Calu3 (cell line): ENCODE data around the gene PDE9A. TPM values are rescaled to one million over a fixed set of nuclear protein-coding genes. Genes with fewer than 3 reads are reported as not detected.

Experiments
- BruUV-seq: library from RNA; stranded (reverse); fragments of 400-500 nt; replicated peaks from 2 replicates; lab custom pipeline; 2021; lab: Mats Ljungman, UMichigan
- CTCF ChIA-PET: fragments of 300-600 bp; sonication (Branson Sonifier 250); formaldehyde crosslinking; loops from one replicate; lab custom pipeline; 2022; ENCODE audit warnings: antibody characterized with exemption; lab: Charles Lee
- DNase-seq: peaks from one replicate; pipeline ENCODE4 v3.0.0; 2022
- H3K27ac Mint-ChIP-seq: one replicate; pipeline ENCODE4 v1.8.0; 2022; ENCODE audit warnings: mixed read lengths; ENCODE audit not compliant: unreplicated experiment
- H3K27me3 Mint-ChIP-seq: one replicate; pipeline ENCODE4 v1.8.0; 2022; ENCODE audit warnings: mixed read lengths; ENCODE audit not compliant: unreplicated experiment
- H3K36me3 Mint-ChIP-seq: one replicate; pipeline ENCODE4 v1.8.0; 2022; ENCODE audit warnings: mild to moderate bottlenecking, moderate library complexity, mixed read lengths; ENCODE audit not compliant: insufficient read depth, unreplicated experiment
- H3K4me1 Mint-ChIP-seq: one replicate; pipeline ENCODE4 v1.8.0; 2022; ENCODE audit warnings: mild to moderate bottlenecking, low read depth, mixed read lengths; ENCODE audit not compliant: unreplicated experiment
- H3K4me3 Mint-ChIP-seq: one replicate; pipeline ENCODE4 v1.8.0; 2022; ENCODE audit warnings: mild to moderate bottlenecking, low read depth, moderate library complexity, mixed read lengths; ENCODE audit not compliant: unreplicated experiment
- H3K9me3 Mint-ChIP-seq: one replicate; pipeline ENCODE4 v1.8.0; 2022; ENCODE audit warnings: low read depth, mixed read lengths; ENCODE audit not compliant: unreplicated experiment
- CTCF ChIP-seq: fragments of 200-600 bp; IDR thresholded peaks from one replicate; pipeline ENCODE4 v1.8.0; 2022; ENCODE audit warnings: antibody characterized with exemption; ENCODE audit not compliant: unreplicated experiment
- intact Hi-C: fragments of 100-400 bp; cut with micrococcal nuclease; formaldehyde crosslinking; loops from one replicate; pipeline ENCODE4 v1.10.0; 2022; ENCODE audit not compliant: unreplicated experiment
- total RNA-seq: library from RNA; stranded (reverse); gene quantifications from 2 replicates; pipeline ENCODE4 v1.2.3, GENCODE V29; 2022

The PDE9A gene
- total RNA-seq, 1 experiment from 2014 or later: 10.9 TPM

- intact Hi-C loops: no loop called here
- Mint-ChIP-seq H3K36me3 (peaks cover 12% of the 10 kb centered on the region), H3K27me3 (no peaks in the 10 kb centered on the region), H3K9me3 (no peaks in the 10 kb centered on the region), H3K4me3 (no peak overlapping the region), H3K27ac (no peak overlapping the region), H3K4me1 (no peaks in the 10 kb centered on the region)
- no TSS peak for BruUV-seq
- CTCF ChIA-PET: no interaction called here
- no peak for DNase-seq
- TF ChIP-seq CTCF: no peak
Observed at GRCh38 chr21:42769820-42770716, 116.6 kb downstream of the PDE9A start.

- BruUV-seq: no TSS peak
- Mint-ChIP-seq H3K9me3 (no peaks in the 10 kb centered on the region), H3K36me3 (peaks cover 12% of the 10 kb centered on the region), H3K27me3 (no peaks in the 10 kb centered on the region), H3K27ac (no peak overlapping the region), H3K4me1 (no peaks in the 10 kb centered on the region), H3K4me3 (no peak overlapping the region)
- no peak for TF ChIP-seq CTCF
- intact Hi-C loops: no loop called here
- CTCF ChIA-PET: no interaction called here
- DNase-seq: no peak
Observed at GRCh38 chr21:42770717-42771502, 117.5 kb downstream of the PDE9A start.

- BruUV-seq: no TSS peak
- CTCF ChIA-PET: no interaction called here
Observed at GRCh38 chr21:42771503-42771805, 118.0 kb downstream of the PDE9A start.

GRCh38 chr21:42775123-42775522, 121.7 kb downstream of the PDE9A start:
- DNase-seq: no peak
- no TSS peak for BruUV-seq
- peaks cover 8% of the 10 kb centered on the region for H3K36me3 Mint-ChIP-seq
- no peak for TF ChIP-seq CTCF
- H3K9me3 Mint-ChIP-seq: no peaks in the 10 kb centered on the region
- H3K4me1 Mint-ChIP-seq: no peaks in the 10 kb centered on the region
- intact Hi-C loops: no loop called here
- H3K27ac Mint-ChIP-seq: no peak overlapping the region
- H3K4me3 Mint-ChIP-seq: no peak overlapping the region
- CTCF ChIA-PET: interaction anchor here (0.7 kb wide), 1 partner anchor 44 kb away, joined by 5 read pairs; no protein-coding TSS in a partner anchor
- H3K27me3 Mint-ChIP-seq: peaks cover 6% of the 10 kb centered on the region

More at GRCh38 chr21:42771503-42771805, 118.0 kb downstream of the PDE9A start:
- intact Hi-C loops: no loop called here
- Mint-ChIP-seq H3K4me3 (no peak overlapping the region), H3K36me3 (peaks cover 12% of the 10 kb centered on the region), H3K27ac (no peak overlapping the region), H3K4me1 (no peaks in the 10 kb centered on the region), H3K27me3 (no peaks in the 10 kb centered on the region), H3K9me3 (no peaks in the 10 kb centered on the region)
- DNase-seq: no peak
- TF ChIP-seq CTCF: no peak
